Adrenal gland (tissue), 5 donors: Measurements from ENCODE around the gene FREM3.

Experiments
- CTCF ChIP-seq, 6 experiments: fragments of 450-650 bp in 4 of 6; fragments of 200-600 bp in 2 of 6; sonication (generic) in 1 of 6; IDR thresholded peaks; 1 replicate in 5 of 6; 2 replicates in 1 of 6; pipeline versions ENCODE4 v1.5.1 to v1.8.0; 2016 to 2021; ENCODE audit warnings: antibody characterized with exemption in 6 of 6, mild to moderate bottlenecking in 2 of 6, moderate library complexity in 1 of 6
- POLR2A ChIP-seq, 2 donors: fragments of 450-650 bp; IDR thresholded peaks; one replicate each; pipeline ENCODE4 v1.6.1; 2017; ENCODE audit warnings: antibody characterized with exemption in 2 of 2, mild to moderate bottlenecking in 2 of 2, moderate library complexity in 1 of 2
- donor health status: DM: no; HTN: no; CAD: no.

GRCh38 chr4:143658336-143658735 is 42.1 kb downstream of the FREM3 start:
- no peak for TF ChIP-seq CTCF (IDR thresholded peaks at IDR 0.05)
- TF ChIP-seq POLR2A (IDR thresholded peaks at IDR 0.05): no peak
